NT2/D1 (cell line): ENCODE results near the gene PROM1.

ENCODE experiments used
- YY1 ChIP-seq: IDR thresholded peaks from 2 replicates; pipeline ENCODE4 v1.6.1; 2011; ENCODE audit not compliant: insufficient read length, insufficient read depth
- ZNF274 ChIP-seq: IDR thresholded peaks from 2 replicates; pipeline ENCODE4 v1.6.1; 2011; ENCODE audit warnings: mild to moderate bottlenecking, low read depth, low read length

DNA sequence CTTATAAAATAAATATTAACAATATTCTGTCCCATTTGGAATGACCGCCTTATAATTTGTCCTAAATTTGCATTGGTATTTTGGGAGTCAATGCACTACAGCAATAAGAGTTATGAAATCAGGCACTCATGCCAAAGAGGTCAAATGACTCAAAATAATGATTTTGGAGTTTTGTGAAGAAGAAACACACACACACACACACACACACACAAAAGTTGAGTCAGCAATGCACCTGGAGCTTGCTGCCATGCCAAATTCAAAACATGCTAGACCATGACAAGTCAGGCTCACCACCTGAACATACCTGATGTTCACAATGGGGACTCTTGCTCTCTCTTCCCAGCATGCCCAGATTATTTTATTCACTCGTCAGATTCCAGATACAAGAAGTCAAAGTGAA lies 56.7 kb downstream of the PROM1 start:
- TF ChIP-seq ZNF274 (no peak), YY1 (no peak)
